NCI-H1436 (cell line): ENCODE measurements around the gene MAP1LC3B.
A peak's percentile ranks its signal among the peaks of the same experiment; 100 is the strongest.

Source experiments
- DNase-seq: peaks from one replicate; lab custom pipeline; 2025; lab: John Stamatoyannopoulos, UW

MAP1LC3B gene

GRCh38 chr16:87391950-87392820, at the start of gene MAP1LC3B:
Gene MAP1LC3B (plus strand): TSS chr16:87392336. CDS start chr16:87392428, 92 bp downstream.
- peak; percentile 93 for DNase-seq

- no peak for DNase-seq
These were observed 49.6 kb upstream of the MAP1LC3B start for GRCh38 chr16:87342504-87342903.

- no peak for DNase-seq
These were observed 49.0 kb upstream of the MAP1LC3B start for GRCh38 chr16:87342978-87343752.

- no peak for DNase-seq
These were observed 48.4 kb upstream of the MAP1LC3B start for GRCh38 chr16:87343753-87344050.

- DNase-seq = no peak
These were observed 47.8 kb upstream of the MAP1LC3B start for GRCh38 chr16:87344165-87344930.

GRCh38 chr16:87344931-87345631, 47.1 kb upstream of the MAP1LC3B start:
- no peak for DNase-seq

- DNase-seq = no peak
These were observed 46.3 kb upstream of the MAP1LC3B start for GRCh38 chr16:87345726-87346424.

GRCh38 chr16:87346517-87347060, 45.5 kb upstream of the MAP1LC3B start:
- no peak for DNase-seq

GRCh38 chr16:87347932-87348615, 44.1 kb upstream of the MAP1LC3B start:
- DNase-seq = no peak

- no peak for DNase-seq
These were observed 43.4 kb upstream of the MAP1LC3B start for GRCh38 chr16:87348616-87349157.

- no peak for DNase-seq
These were observed 42.1 kb upstream of the MAP1LC3B start for GRCh38 chr16:87350031-87350430.

- DNase-seq = no peak
These were observed 41.3 kb upstream of the MAP1LC3B start for GRCh38 chr16:87350681-87351319.

- no peak for DNase-seq
These were observed 40.8 kb upstream of the MAP1LC3B start for GRCh38 chr16:87351320-87351698.

- DNase-seq = no peak
These were observed 39.3 kb upstream of the MAP1LC3B start for GRCh38 chr16:87352818-87353217.

- no peak for DNase-seq
These were observed 38.5 kb upstream of the MAP1LC3B start for GRCh38 chr16:87353613-87354012.

GRCh38 chr16:87356491-87356853, 35.7 kb upstream of the MAP1LC3B start:
- DNase-seq = no peak

- DNase-seq = no peak
These were observed 33.9 kb upstream of the MAP1LC3B start for GRCh38 chr16:87358250-87358649.

- no peak for DNase-seq
These were observed 33.4 kb upstream of the MAP1LC3B start for GRCh38 chr16:87358696-87359095.

- no peak for DNase-seq
These were observed 33.0 kb upstream of the MAP1LC3B start for GRCh38 chr16:87359121-87359520.
